SK-N-SH (cell line): ENCODE measurements around the gene TP63.

Experiments used
- ELF1 ChIP-seq: IDR thresholded peaks from 2 replicates; pipeline ENCODE4 v1.4.0; 2012
- EZH2phosphoT487 ChIP-seq: fragments of 200-600 bp; sonication (generic); IDR thresholded peaks from 2 replicates; pipeline ENCODE4 v1.6.1; 2017; ENCODE audit warnings: low read depth, mixed run types, mild to moderate bottlenecking, antibody characterized with exemption, moderate library complexity, borderline replicate concordance
- POLR2AphosphoS5 ChIP-seq: IDR thresholded peaks from 2 replicates; pipeline ENCODE4 v1.6.1; 2012; ENCODE audit warnings: low read depth, low read length
- RAD21 ChIP-seq: IDR thresholded peaks from 2 replicates; pipeline ENCODE4 v1.6.1; 2012; ENCODE audit warnings: mild to moderate bottlenecking, low read length
- TAF1 ChIP-seq: IDR thresholded peaks from 2 replicates; pipeline ENCODE4 v1.6.1; 2012; ENCODE audit warnings: low read depth, mild to moderate bottlenecking, low read length, moderate library complexity, borderline replicate concordance
- TF ChIP-seq, protein P1 (sequence below): fragments of 200-600 bp; sonication (generic); IDR thresholded peaks from 2 replicates; pipeline ENCODE4 v1.6.1; 2017; ENCODE audit warnings: antibody characterized with exemption, mild to moderate bottlenecking, moderate library complexity
- TF ChIP-seq, protein P2 (sequence below): IDR thresholded peaks from 2 replicates; pipeline ENCODE4 v1.6.1; 2012; ENCODE audit warnings: mild to moderate bottlenecking, low read depth, low read length, moderate library complexity
- TF ChIP-seq, protein P3 (sequence below): IDR thresholded peaks from 2 replicates; pipeline ENCODE4 v1.4.0; 2012; ENCODE audit warnings: low read depth
- TF ChIP-seq, protein P4 (sequence below): IDR thresholded peaks from 2 replicates; pipeline ENCODE4 v1.4.0; 2012; ENCODE audit warnings: low read depth, borderline replicate concordance
- TF ChIP-seq, protein P5 (sequence below): IDR thresholded peaks from 2 replicates; pipeline ENCODE4; 2012

GRCh38 chr3:189800436-189800835 is 169.2 kb downstream of the TP63 start:
- TF ChIP-seq RAD21 (no peak), EZH2phosphoT487 (no peak), POLR2AphosphoS5 (no peak), TAF1 (no peak), ELF1 (no peak)
- TF ChIP-seq, protein P1, sequence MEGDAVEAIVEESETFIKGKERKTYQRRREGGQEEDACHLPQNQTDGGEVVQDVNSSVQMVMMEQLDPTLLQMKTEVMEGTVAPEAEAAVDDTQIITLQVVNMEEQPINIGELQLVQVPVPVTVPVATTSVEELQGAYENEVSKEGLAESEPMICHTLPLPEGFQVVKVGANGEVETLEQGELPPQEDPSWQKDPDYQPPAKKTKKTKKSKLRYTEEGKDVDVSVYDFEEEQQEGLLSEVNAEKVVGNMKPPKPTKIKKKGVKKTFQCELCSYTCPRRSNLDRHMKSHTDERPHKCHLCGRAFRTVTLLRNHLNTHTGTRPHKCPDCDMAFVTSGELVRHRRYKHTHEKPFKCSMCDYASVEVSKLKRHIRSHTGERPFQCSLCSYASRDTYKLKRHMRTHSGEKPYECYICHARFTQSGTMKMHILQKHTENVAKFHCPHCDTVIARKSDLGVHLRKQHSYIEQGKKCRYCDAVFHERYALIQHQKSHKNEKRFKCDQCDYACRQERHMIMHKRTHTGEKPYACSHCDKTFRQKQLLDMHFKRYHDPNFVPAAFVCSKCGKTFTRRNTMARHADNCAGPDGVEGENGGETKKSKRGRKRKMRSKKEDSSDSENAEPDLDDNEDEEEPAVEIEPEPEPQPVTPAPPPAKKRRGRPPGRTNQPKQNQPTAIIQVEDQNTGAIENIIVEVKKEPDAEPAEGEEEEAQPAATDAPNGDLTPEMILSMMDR = no peak
- TF ChIP-seq, protein P2, sequence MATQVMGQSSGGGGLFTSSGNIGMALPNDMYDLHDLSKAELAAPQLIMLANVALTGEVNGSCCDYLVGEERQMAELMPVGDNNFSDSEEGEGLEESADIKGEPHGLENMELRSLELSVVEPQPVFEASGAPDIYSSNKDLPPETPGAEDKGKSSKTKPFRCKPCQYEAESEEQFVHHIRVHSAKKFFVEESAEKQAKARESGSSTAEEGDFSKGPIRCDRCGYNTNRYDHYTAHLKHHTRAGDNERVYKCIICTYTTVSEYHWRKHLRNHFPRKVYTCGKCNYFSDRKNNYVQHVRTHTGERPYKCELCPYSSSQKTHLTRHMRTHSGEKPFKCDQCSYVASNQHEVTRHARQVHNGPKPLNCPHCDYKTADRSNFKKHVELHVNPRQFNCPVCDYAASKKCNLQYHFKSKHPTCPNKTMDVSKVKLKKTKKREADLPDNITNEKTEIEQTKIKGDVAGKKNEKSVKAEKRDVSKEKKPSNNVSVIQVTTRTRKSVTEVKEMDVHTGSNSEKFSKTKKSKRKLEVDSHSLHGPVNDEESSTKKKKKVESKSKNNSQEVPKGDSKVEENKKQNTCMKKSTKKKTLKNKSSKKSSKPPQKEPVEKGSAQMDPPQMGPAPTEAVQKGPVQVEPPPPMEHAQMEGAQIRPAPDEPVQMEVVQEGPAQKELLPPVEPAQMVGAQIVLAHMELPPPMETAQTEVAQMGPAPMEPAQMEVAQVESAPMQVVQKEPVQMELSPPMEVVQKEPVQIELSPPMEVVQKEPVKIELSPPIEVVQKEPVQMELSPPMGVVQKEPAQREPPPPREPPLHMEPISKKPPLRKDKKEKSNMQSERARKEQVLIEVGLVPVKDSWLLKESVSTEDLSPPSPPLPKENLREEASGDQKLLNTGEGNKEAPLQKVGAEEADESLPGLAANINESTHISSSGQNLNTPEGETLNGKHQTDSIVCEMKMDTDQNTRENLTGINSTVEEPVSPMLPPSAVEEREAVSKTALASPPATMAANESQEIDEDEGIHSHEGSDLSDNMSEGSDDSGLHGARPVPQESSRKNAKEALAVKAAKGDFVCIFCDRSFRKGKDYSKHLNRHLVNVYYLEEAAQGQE = no peak
- TF ChIP-seq, protein P3, sequence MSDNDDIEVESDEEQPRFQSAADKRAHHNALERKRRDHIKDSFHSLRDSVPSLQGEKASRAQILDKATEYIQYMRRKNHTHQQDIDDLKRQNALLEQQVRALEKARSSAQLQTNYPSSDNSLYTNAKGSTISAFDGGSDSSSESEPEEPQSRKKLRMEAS = no peak
- TF ChIP-seq, protein P4, sequence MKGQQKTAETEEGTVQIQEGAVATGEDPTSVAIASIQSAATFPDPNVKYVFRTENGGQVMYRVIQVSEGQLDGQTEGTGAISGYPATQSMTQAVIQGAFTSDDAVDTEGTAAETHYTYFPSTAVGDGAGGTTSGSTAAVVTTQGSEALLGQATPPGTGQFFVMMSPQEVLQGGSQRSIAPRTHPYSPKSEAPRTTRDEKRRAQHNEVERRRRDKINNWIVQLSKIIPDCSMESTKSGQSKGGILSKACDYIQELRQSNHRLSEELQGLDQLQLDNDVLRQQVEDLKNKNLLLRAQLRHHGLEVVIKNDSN = no peak
- TF ChIP-seq, protein P5, sequence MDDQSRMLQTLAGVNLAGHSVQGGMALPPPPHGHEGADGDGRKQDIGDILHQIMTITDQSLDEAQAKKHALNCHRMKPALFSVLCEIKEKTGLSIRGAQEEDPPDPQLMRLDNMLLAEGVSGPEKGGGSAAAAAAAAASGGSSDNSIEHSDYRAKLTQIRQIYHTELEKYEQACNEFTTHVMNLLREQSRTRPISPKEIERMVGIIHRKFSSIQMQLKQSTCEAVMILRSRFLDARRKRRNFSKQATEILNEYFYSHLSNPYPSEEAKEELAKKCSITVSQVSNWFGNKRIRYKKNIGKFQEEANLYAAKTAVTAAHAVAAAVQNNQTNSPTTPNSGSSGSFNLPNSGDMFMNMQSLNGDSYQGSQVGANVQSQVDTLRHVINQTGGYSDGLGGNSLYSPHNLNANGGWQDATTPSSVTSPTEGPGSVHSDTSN = no peak
